H4 (cell line): ENCODE results near the gene NPHS1. TPM values are rescaled to one million over a fixed set of nuclear protein-coding genes. Genes with fewer than 3 reads are reported as not detected.
"Not testable (repeated sequence)": the region's sequence is repeated elsewhere in the genome, so short reads cannot be mapped to it uniquely, and the experiment has no call there.

Experiments used
- DNase-seq: peaks from one replicate; pipeline ENCODE4 v3.0.0-alpha.2; 2015; ENCODE audit warnings: low spot score
- total RNA-seq: library from RNA; depleted of rRNA; stranded (reverse); fragments of >200 nt; shearing (Covaris generic); gene quantifications from 2 replicates; pipeline ENCODE4 v1.2.3, GENCODE V29; 2014

Gene NPHS1
- total RNA-seq, 1 experiment from 2014 or later, result not detected

GRCh38 chr19:35879770-35880317 lies 27.5 kb upstream of the NPHS1 start:
- peak; percentile 96 for DNase-seq

DNA sequence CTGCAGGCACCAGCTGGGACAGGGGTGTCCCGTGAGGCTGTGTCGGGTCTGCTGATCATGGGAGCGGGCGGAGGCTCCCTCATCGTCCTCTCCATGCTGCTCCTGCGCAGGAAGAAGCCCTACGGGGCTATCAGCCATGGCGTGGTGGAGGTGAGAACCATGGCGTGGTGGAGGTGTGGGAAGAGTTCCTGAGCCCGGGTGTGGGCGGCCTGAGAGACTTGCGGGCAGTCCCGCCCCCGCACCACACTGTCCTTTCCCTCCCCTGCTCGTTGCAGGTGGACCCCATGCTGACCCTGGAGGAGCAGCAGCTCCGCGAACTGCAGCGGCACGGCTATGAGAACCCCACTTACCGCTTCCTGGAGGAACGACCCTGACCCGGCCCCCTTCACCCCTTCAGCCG lies 26.8 kb upstream of the NPHS1 start:
- DNase-seq, result no peak

GRCh38 chr19:35874392-35874930 lies 22.2 kb upstream of the NPHS1 start:
- no peak for DNase-seq

- no peak for DNase-seq
Observed at GRCh38 chr19:35872180-35872579, 19.9 kb upstream of the NPHS1 start.

DNA sequence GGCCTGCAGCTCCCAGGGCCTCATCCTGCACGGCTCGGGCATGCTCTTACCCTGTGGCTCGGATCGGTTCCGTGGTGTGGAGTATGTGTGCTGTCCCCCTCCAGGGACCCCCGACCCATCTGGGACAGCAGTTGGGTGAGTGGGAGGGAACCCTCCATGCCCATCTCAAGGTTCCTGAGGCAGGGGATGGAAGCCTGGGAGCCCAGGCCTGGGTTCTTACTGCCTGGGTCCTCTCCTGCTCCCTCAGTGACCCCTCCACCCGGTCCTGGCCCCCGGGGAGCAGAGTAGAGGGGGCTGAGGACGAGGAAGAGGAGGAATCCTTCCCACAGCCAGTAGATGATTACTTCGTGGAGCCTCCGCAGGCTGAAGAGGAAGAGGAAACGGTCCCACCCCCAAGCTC lies 19.3 kb upstream of the NPHS1 start:
- DNase-seq, result no peak

- DNase-seq, result no peak
Observed at GRCh38 chr19:35870798-35871197, 18.5 kb upstream of the NPHS1 start.

- not testable (repeated sequence) for DNase-seq
Observed at GRCh38 chr19:35870124-35870736, 17.9 kb upstream of the NPHS1 start.

GRCh38 chr19:35869327-35870123 lies 17.2 kb upstream of the NPHS1 start:
- DNase-seq, result no peak

DNA sequence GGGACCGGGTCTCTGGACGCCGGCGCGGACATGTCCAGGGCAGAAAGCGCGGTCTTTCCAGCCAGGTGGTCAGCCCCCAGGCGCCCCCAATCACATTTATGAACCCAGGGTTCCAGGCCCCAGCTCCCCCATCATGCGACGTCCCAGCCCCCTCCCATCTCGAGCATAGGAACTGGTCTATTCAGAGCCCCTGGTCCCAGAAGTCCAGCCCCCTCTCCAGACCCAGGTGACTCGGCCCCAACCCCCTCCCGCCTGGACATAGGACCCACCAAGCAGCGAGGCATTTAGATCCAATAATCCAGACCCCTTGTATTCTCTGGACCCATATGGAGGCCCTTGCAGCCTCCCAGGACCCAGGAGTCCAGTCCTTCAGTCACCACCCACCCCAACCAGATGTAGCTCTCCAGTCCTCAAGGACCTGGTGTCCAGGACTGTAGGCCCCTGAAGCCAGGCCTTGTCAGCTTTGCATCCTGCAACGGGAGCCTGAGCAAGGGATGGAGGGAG lies 16.6 kb upstream of the NPHS1 start:
- no peak for DNase-seq

DNA sequence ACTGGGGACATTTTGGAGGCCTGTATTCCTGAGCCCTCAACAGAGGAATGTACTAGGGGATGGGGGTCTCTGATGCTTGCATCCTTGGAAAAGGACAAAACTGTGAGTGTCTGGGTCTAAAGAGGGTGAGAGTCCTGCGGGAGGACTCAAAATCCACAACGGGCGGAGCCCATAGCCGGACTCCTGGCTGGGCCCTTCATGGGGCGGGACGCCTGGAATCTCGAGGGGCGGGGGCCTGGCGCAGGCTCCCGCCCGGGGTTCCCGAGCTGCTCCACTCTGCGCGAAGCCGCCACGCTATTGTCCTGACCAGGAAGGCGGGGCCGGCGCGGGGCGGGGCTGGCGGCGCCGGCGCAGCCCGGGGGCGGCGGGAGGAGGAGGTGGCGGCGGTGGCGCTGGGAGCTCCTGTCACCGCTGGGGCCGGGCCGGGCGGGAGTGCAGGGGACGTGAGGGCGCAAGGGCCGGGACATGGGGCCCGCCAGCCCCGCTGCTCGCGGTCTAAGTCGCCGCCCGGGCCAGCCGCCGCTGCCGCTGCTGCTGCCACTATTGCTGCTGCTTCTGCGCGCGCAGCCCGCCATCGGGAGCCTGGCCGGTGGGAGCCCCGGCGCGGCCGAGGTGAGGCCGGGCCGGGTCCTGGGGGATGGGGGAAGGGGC lies 16.0 kb upstream of the NPHS1 start, which contains the start of gene APLP1:
APLP1 (plus strand) TSS at position 403 of the 651 bp plus-strand sequence; CDS start at position 466, 63 bp downstream.
- peak; percentile 61 for DNase-seq

DNA sequence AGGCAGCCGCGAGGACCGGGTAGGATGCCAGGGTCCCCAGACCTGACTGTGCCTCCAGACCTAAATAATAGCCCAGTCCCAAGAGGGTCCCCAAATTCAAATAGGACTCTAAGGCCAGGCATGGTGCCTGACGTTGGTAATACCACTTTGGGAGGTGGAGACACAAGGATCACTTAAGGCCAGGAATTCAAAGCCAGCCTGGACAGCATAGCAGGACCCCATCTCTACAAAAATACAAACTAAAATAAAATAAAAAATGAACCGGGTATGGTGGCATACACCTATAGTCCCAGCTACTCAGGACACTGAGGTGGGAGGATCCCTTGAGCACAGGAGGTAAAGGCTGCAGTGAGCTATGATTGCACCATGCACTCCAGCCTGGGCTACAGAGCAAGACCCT lies 10.7 kb upstream of the NPHS1 start:
- DNase-seq, result no peak

GRCh38 chr19:35862528-35862927 lies 10.2 kb upstream of the NPHS1 start:
- no peak for DNase-seq

GRCh38 chr19:35861640-35862160 lies 9.4 kb upstream of the NPHS1 start:
- DNase-seq, result no peak

- DNase-seq, result no peak
Observed at GRCh38 chr19:35860818-35861639, 8.7 kb upstream of the NPHS1 start.

GRCh38 chr19:35860436-35860817 lies 8.1 kb upstream of the NPHS1 start:
- no peak for DNase-seq

DNA sequence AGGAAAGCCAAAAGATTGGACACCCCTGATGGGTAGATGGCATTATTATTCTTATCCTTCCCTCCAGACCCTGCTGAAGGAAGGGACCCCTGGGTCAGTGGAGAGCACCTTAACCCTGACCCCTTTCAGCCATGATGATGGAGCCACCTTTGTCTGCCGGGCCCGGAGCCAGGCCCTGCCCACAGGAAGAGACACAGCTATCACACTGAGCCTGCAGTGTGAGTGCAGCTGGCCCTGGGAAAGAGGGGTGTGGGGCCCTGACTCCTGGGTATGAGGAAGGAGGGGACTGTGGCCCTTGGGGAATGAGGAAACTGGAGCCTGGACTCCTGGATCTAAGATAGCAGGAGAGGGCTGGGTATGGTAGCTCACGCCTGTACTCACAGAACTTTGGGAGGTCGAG lies 7.1 kb upstream of the NPHS1 start:
- DNase-seq, result no peak

GRCh38 chr19:35858311-35858710 lies 6.0 kb upstream of the NPHS1 start:
- no peak for DNase-seq

DNA sequence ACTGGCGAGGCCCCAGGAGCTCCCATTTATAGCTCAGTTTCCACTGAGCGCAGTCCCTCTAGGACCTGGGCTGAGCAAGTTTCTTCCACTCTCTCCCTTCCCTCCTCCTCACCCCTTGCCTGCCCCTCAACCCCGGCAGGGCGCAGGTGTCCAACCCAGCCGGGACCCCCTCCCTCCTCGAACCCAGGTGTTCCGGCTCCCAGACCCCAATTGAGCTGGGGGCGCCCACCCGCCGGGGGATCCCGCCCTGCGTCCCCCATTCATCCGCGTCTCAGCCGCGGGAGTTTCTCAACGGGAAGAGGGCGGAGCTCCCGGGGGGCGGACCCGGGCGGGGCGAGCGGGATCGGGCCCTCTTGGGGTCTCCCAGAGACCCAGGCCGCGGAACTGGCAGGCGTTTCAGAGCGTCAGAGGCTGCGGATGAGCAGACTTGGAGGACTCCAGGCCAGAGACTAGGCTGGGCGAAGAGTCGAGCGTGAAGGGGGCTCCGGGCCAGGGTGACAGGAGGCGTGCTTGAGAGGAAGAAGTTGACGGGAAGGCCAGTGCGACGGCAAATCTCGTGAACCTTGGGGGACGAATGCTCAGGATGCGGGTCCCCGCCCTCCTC lies 4.3 kb upstream of the NPHS1 start, which contains the start of gene KIRREL2:
KIRREL2 (plus strand) TSS at position 366 of the 604 bp plus-strand sequence; CDS start at position 575, 209 bp downstream.
- no peak for DNase-seq

- DNase-seq, result no peak
Observed at GRCh38 chr19:35853038-35853756, 893 bp upstream of the NPHS1 start.
